OCI-LY1 (cell line): ENCODE measurements around the gene RANBP9.

ENCODE experiments used
- CTCF ChIP-seq: fragments of 200-600 bp; sonication (generic), shearing (Covaris generic); IDR thresholded peaks from 2 replicates; pipeline ENCODE4 v1.5.1; 2017; ENCODE audit warnings: mild to moderate bottlenecking, antibody characterized with exemption, low read length, moderate library complexity, mixed read lengths
- EZH2 ChIP-seq: fragments of 200-600 bp; sonication (generic), shearing (Covaris generic); IDR thresholded peaks from 2 replicates; pipeline ENCODE4 v1.8.0; 2017; ENCODE audit warnings: borderline replicate concordance, mixed run types, mild to moderate bottlenecking, antibody characterized with exemption, low read length, moderate library complexity, mixed read lengths

- TF ChIP-seq CTCF: no peak
- TF ChIP-seq EZH2: no peak
Measured at GRCh38 chr6:13676551-13677156, 35.0 kb downstream of the RANBP9 start.
